Loucy (cell line): ENCODE measurements around the gene C12orf60.

Source experiments
- H2AFZ ChIP-seq: fragments of 200-600 bp; sonication (generic); 2 replicates; pipeline ENCODE4 v1.6.0; 2016; ENCODE audit warnings: antibody characterized with exemption, mild to moderate bottlenecking, low read length, moderate library complexity
- H3F3A ChIP-seq: fragments of 200-600 bp; 2 replicates; pipeline ENCODE4 v1.6.0; 2016; ENCODE audit warnings: antibody characterized with exemption, low read depth, mild to moderate bottlenecking
- H3K27me3 ChIP-seq: fragments of 200-600 bp; sonication (generic); 2 replicates; pipeline ENCODE4 v1.6.1; 2014; ENCODE audit warnings: low read length, mild to moderate bottlenecking; ENCODE audit not compliant: insufficient read depth, poor library complexity, severe bottlenecking
- H3K36me3 ChIP-seq: fragments of 200-600 bp; sonication (generic); 2 replicates; pipeline ENCODE4 v1.6.1; 2016; ENCODE audit warnings: low read length; ENCODE audit not compliant: insufficient read depth
- H3K4me1 ChIP-seq: fragments of 200-600 bp; sonication (generic); 2 replicates; pipeline ENCODE4 v1.5.1; 2014; ENCODE audit warnings: low read length, mild to moderate bottlenecking; ENCODE audit not compliant: insufficient read depth, poor library complexity, severe bottlenecking
- H3K4me2 ChIP-seq: fragments of 200-600 bp; sonication (generic); 2 replicates; pipeline ENCODE4 v1.6.0; 2014; ENCODE audit warnings: antibody characterized with exemption, low read length, low read depth, mild to moderate bottlenecking; ENCODE audit not compliant: poor library complexity, severe bottlenecking
- H3K4me3 ChIP-seq: fragments of 200-600 bp; sonication (generic); 2 replicates; pipeline ENCODE4 v1.5.1; 2014; ENCODE audit warnings: low read length, mild to moderate bottlenecking, mixed read lengths; ENCODE audit not compliant: poor library complexity, severe bottlenecking
- H3K79me2 ChIP-seq: fragments of 200-600 bp; sonication (generic); 2 replicates; pipeline ENCODE4 v1.6.1; 2014; ENCODE audit warnings: low read length; ENCODE audit not compliant: insufficient read depth
- H3K9ac ChIP-seq: fragments of 200-600 bp; sonication (generic); 2 replicates; pipeline ENCODE4 v1.6.0; 2014; ENCODE audit warnings: mild to moderate bottlenecking, low read depth, low read length, moderate library complexity; ENCODE audit not compliant: poor library complexity, severe bottlenecking
- H3K9me2 ChIP-seq: fragments of 200-600 bp; sonication (generic); replicated peaks from 2 replicates; pipeline ENCODE4 v1.6.1; 2016; ENCODE audit warnings: low read depth, low read length, mixed read lengths
- H3K9me3 ChIP-seq: fragments of 200-600 bp; sonication (generic); 2 replicates; pipeline ENCODE4 v1.6.1; 2014; ENCODE audit warnings: mild to moderate bottlenecking, antibody characterized with exemption, low read length, low read depth; ENCODE audit not compliant: insufficient read depth
- H4K20me1 ChIP-seq: fragments of 200-600 bp; sonication (generic); 2 replicates; pipeline ENCODE4 v1.6.0; 2014; ENCODE audit warnings: antibody characterized with exemption, low read length, mild to moderate bottlenecking; ENCODE audit not compliant: insufficient read depth, poor library complexity, severe bottlenecking
- CTCF ChIP-seq: fragments of 200-600 bp; sonication (generic); conservative IDR thresholded peaks from 2 replicates; pipeline ENCODE4 v1.5.1; 2014; ENCODE audit warnings: mild to moderate bottlenecking, antibody characterized with exemption, low read length
- EZH2phosphoT487 ChIP-seq: fragments of 200-600 bp; IDR thresholded peaks from 2 replicates; pipeline ENCODE4 v1.6.1; 2018; ENCODE audit warnings: antibody characterized with exemption, mild to moderate bottlenecking, moderate library complexity, borderline replicate concordance

The C12orf60 gene

GRCh38 chr12:14768823-14769405 lies 34.6 kb upstream of the C12orf60 start:
- H3K9me2 ChIP-seq, result no peaks in the 10 kb centered on the region
- peaks cover 59% of the 10 kb centered on the region for H3K79me2 ChIP-seq
- peaks cover 23% of the 10 kb centered on the region for H4K20me1 ChIP-seq
- H3F3A ChIP-seq, result peaks cover 7% of the 10 kb centered on the region; the same call in 1 of the 2 replicates
- no peak overlapping the region for H2AFZ ChIP-seq
- H3K36me3 ChIP-seq, result no peaks in the 10 kb centered on the region; the same call in 1 of the 2 replicates
- peak overlapping the region; percentile 88 for H3K9ac ChIP-seq
- peaks cover 5% of the 10 kb centered on the region; the same call in 1 of the 2 replicates for H3K9me3 ChIP-seq
- H3K4me2 ChIP-seq, result peak overlapping the region; percentile 76
- no peak for TF ChIP-seq CTCF
- TF ChIP-seq EZH2phosphoT487, result no peak
- no peaks in the 10 kb centered on the region for H3K27me3 ChIP-seq
- H3K4me1 ChIP-seq, result peaks cover 38% of the 10 kb centered on the region
- peak overlapping the region; percentile 94 for H3K4me3 ChIP-seq

GRCh38 chr12:14769466-14769968 lies 34.0 kb upstream of the C12orf60 start:
- H3K79me2 ChIP-seq, result peaks cover 57% of the 10 kb centered on the region
- no peaks in the 10 kb centered on the region; the same call in 1 of the 2 replicates for H3K36me3 ChIP-seq
- peak overlapping the region; percentile 86; the same call in 1 of the 2 replicates for H2AFZ ChIP-seq
- peak overlapping the region; percentile 94 for H3K4me3 ChIP-seq
- H3K9me3 ChIP-seq, result peaks cover 5% of the 10 kb centered on the region; the same call in 1 of the 2 replicates
- peak overlapping the region; percentile 88 for H3K9ac ChIP-seq
- peaks cover 7% of the 10 kb centered on the region; the same call in 1 of the 2 replicates for H3F3A ChIP-seq
- H3K27me3 ChIP-seq, result no peaks in the 10 kb centered on the region
- H3K4me1 ChIP-seq, result peaks cover 38% of the 10 kb centered on the region
- H3K4me2 ChIP-seq, result peak overlapping the region; percentile 76
- H4K20me1 ChIP-seq, result peaks cover 23% of the 10 kb centered on the region
- no peaks in the 10 kb centered on the region for H3K9me2 ChIP-seq
- no peak for TF ChIP-seq CTCF
- TF ChIP-seq EZH2phosphoT487, result no peak

- Histone ChIP-seq H2AFZ (peak overlapping the region; percentile 86), H3K36me3 (no peaks in the 10 kb centered on the region; the same call in 1 of the 2 replicates), H3K9me2 (no peaks in the 10 kb centered on the region), H3K9me3 (peaks cover 5% of the 10 kb centered on the region; the same call in 1 of the 2 replicates), H3K4me1 (peaks cover 38% of the 10 kb centered on the region), H3K79me2 (peaks cover 54% of the 10 kb centered on the region), H4K20me1 (peaks cover 23% of the 10 kb centered on the region), H3F3A (peaks cover 7% of the 10 kb centered on the region; the same call in 1 of the 2 replicates), H3K27me3 (no peaks in the 10 kb centered on the region), H3K9ac (peak overlapping the region; percentile 88), H3K4me3 (peak overlapping the region; percentile 94), H3K4me2 (peak overlapping the region; percentile 76)
- TF ChIP-seq CTCF, result peak; percentile 72
- TF ChIP-seq EZH2phosphoT487, result no peak
Measured at GRCh38 chr12:14769969-14770495, 33.4 kb upstream of the C12orf60 start.
